Breast epithelium (tissue), 4 donors: ENCODE data around the gene RERE. TPM values are rescaled to one million over a fixed set of nuclear protein-coding genes. Genes with fewer than 3 reads are reported as not detected.
A peak's percentile ranks its signal among the peaks of the same experiment; 100 is the strongest.

Experiments used
- DNase-seq, 2 donors: peaks; one replicate each; pipeline ENCODE4 v3.0.0-alpha.2; 2019; ENCODE audit warnings: low spot score in 2 of 2
- H3K27ac ChIP-seq, 2 donors: fragments of 200-600 bp; sonication (generic) in 1 of 2; one replicate each; pipeline ENCODE4 v1.5.1; 2016 to 2019; ENCODE audit warnings: mild to moderate bottlenecking in 1 of 2
- H3K27me3 ChIP-seq, 2 donors: fragments of 200-600 bp; sonication (generic) in 1 of 2; one replicate each; pipeline versions ENCODE4 v1.5.1 to v1.6.0; 2017 to 2019; ENCODE audit warnings: control low read depth in 1 of 2, mild to moderate bottlenecking in 1 of 2
- H3K36me3 ChIP-seq: fragments of 200-600 bp; one replicate; pipeline ENCODE4 v1.5.1; 2019
- H3K4me1 ChIP-seq, 2 donors: fragments of 200-600 bp; sonication (generic); one replicate each; pipeline ENCODE4 v1.5.1; 2016 to 2019; ENCODE audit warnings: control low read depth in 1 of 2
- H3K4me3 ChIP-seq, 3 donors: fragments of 200-600 bp; sonication (generic); 1 replicate in 2 of 3; 2 replicates in 1 of 3; pipeline ENCODE4 v1.5.1; 2016 to 2019; ENCODE audit warnings: mild to moderate bottlenecking in 3 of 3, moderate library complexity in 2 of 3
- H3K9me3 ChIP-seq, 2 donors: fragments of 200-600 bp; sonication (generic) in 1 of 2; one replicate each; pipeline ENCODE4 v1.5.1; 2016 to 2019; ENCODE audit warnings: control low read depth in 1 of 2
- POLR2A ChIP-seq: fragments of 450-650 bp; IDR thresholded peaks from one replicate; pipeline ENCODE4 v1.6.1; 2016; ENCODE audit warnings: antibody characterized with exemption, mild to moderate bottlenecking, moderate library complexity
- POLR2AphosphoS5 ChIP-seq, 3 donors: sonication (generic); formaldehyde crosslinking; IDR thresholded peaks; one replicate each; pipeline ENCODE4 v1.6.1; 2017; ENCODE audit warnings: antibody characterized with exemption in 3 of 3
- intact Hi-C: fragments of 100-400 bp; cut with DNase I; formaldehyde crosslinking; loops from one replicate; pipeline ENCODE4 v1.15.1; 2023; ENCODE audit warnings: low total_unique reads
- total RNA-seq, 3 donors: library from RNA; depleted of rRNA; stranded (reverse); fragments of >200 nt; gene quantifications; one replicate each; pipeline ENCODE4 v1.1.0, GENCODE V29; 2016
- TF ChIP-seq, protein P1 (sequence below), 3 donors: fragments of 450-650 bp; IDR thresholded peaks; one replicate each; pipeline ENCODE4 v1.5.1; 2016 to 2017; ENCODE audit warnings: antibody characterized with exemption in 3 of 3, mild to moderate bottlenecking in 3 of 3, moderate library complexity in 3 of 3

RERE gene
- total RNA-seq, 3 donors from 2014 or later = 65.8 to 166 (median 123) TPM

DNA sequence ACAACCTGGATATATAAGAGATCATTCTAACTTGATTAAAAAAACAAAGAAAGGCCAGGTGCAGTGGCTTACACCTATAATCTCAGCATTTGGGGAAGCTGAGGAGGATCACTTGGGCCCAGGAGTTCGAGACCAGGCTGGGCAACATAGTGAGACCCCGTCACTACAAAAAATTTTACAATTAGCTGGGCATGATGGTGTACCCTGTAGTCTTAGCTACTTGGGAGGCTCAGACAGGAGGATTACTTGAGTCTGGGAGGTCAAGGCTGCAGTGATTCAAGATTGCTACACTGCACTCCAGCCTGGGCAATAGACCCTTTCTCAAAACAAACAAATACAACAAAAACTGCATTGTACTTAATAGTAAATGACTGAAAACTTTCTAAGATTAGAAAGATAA, 330.2 kb downstream of the RERE start:
- TF ChIP-seq, protein P1, sequence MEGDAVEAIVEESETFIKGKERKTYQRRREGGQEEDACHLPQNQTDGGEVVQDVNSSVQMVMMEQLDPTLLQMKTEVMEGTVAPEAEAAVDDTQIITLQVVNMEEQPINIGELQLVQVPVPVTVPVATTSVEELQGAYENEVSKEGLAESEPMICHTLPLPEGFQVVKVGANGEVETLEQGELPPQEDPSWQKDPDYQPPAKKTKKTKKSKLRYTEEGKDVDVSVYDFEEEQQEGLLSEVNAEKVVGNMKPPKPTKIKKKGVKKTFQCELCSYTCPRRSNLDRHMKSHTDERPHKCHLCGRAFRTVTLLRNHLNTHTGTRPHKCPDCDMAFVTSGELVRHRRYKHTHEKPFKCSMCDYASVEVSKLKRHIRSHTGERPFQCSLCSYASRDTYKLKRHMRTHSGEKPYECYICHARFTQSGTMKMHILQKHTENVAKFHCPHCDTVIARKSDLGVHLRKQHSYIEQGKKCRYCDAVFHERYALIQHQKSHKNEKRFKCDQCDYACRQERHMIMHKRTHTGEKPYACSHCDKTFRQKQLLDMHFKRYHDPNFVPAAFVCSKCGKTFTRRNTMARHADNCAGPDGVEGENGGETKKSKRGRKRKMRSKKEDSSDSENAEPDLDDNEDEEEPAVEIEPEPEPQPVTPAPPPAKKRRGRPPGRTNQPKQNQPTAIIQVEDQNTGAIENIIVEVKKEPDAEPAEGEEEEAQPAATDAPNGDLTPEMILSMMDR (IDR thresholded peaks at IDR 0.05) = no peak
- TF ChIP-seq POLR2A = no peak
- no peak for TF ChIP-seq POLR2AphosphoS5 (IDR thresholded peaks at IDR 0.05)

GRCh38 chr1:8486047-8486446, 331.4 kb downstream of the RERE start:
- TF ChIP-seq, protein P1 (IDR thresholded peaks at IDR 0.05) = no peak
- TF ChIP-seq POLR2A = no peak
- TF ChIP-seq POLR2AphosphoS5 (IDR thresholded peaks at IDR 0.05) = no peak
- H3K9me3 ChIP-seq = no peaks in the 10 kb centered on the region

More for the DNA sequence above, 330.2 kb downstream of the RERE start:
- Histone ChIP-seq H3K36me3 (no peaks in the 10 kb centered on the region), H3K27ac (peak overlapping the region in 1 of 2 donors; percentile 11), H3K4me1 (no peaks in the 10 kb centered on the region), H3K4me3 (no peak overlapping the region), H3K27me3 (no peaks in the 10 kb centered on the region), H3K9me3 (no peaks in the 10 kb centered on the region)
- intact Hi-C loops = no loop called here
- no peak for DNase-seq

GRCh38 chr1:8483586-8483985, 333.9 kb downstream of the RERE start:
- TF ChIP-seq POLR2AphosphoS5 (IDR thresholded peaks at IDR 0.05) (no peak), POLR2A (no peak)
- TF ChIP-seq, protein P1 (IDR thresholded peaks at IDR 0.05) = no peak
- Histone ChIP-seq H3K27me3 (no peaks in the 10 kb centered on the region), H3K36me3 (no peaks in the 10 kb centered on the region), H3K9me3 (no peaks in the 10 kb centered on the region), H3K4me3 (no peak overlapping the region), H3K4me1 (no peaks in the 10 kb centered on the region), H3K27ac (no peak overlapping the region)
- intact Hi-C loops = no loop called here
- no peak for DNase-seq

More at GRCh38 chr1:8486047-8486446, 331.4 kb downstream of the RERE start:
- no peak for DNase-seq
- no peaks in the 10 kb centered on the region for H3K4me1 ChIP-seq
- intact Hi-C loops = no loop called here
- no peak overlapping the region for H3K4me3 ChIP-seq
- no peaks in the 10 kb centered on the region for H3K36me3 ChIP-seq
- no peak overlapping the region for H3K27ac ChIP-seq
- H3K27me3 ChIP-seq = no peaks in the 10 kb centered on the region

GRCh38 chr1:8482979-8483381, 334.5 kb downstream of the RERE start:
- no peaks in the 10 kb centered on the region for H3K4me1 ChIP-seq

GRCh38 chr1:8481650-8482380, 335.6 kb downstream of the RERE start:
- Histone ChIP-seq H3K4me3 (no peak overlapping the region), H3K36me3 (no peaks in the 10 kb centered on the region), H3K27ac (no peak overlapping the region), H3K4me1 (no peaks in the 10 kb centered on the region), H3K9me3 (no peaks in the 10 kb centered on the region), H3K27me3 (no peaks in the 10 kb centered on the region)
- intact Hi-C loops = no loop called here
- DNase-seq = no peak
- no peak for TF ChIP-seq POLR2AphosphoS5 (IDR thresholded peaks at IDR 0.05)
- TF ChIP-seq, protein P1 (IDR thresholded peaks at IDR 0.05) = no peak
- no peak for TF ChIP-seq POLR2A

More at GRCh38 chr1:8482979-8483381, 334.5 kb downstream of the RERE start:
- no peaks in the 10 kb centered on the region for H3K36me3 ChIP-seq
- no peak overlapping the region for H3K27ac ChIP-seq
- TF ChIP-seq POLR2AphosphoS5 (IDR thresholded peaks at IDR 0.05) (no peak), POLR2A (no peak)
- TF ChIP-seq, protein P1 (IDR thresholded peaks at IDR 0.05) = no peak
- no peak for DNase-seq
- H3K4me3 ChIP-seq = no peak overlapping the region
- intact Hi-C loops = no loop called here
- H3K9me3 ChIP-seq = no peaks in the 10 kb centered on the region
- H3K27me3 ChIP-seq = no peaks in the 10 kb centered on the region
